Measurements from ENCODE around the gene TLCD2. TPM values are rescaled to one million over a fixed set of nuclear protein-coding genes. Genes with fewer than 3 reads are reported as not detected.

TLCD2 gene
- total RNA-seq, 2 donors from 2014 or later = 0.84 to 1.8 TPM

GRCh38 chr17:1753767-1754429 is 43.7 kb upstream of the TLCD2 start:
- Mint-ChIP-seq H3K27me3 (ENCODE audit: insufficient read depth) (peaks cover 3% of the 10 kb centered on the region), H3K4me3 (no peak overlapping the region), H3K36me3 (ENCODE audit: low read depth) (no peaks in the 10 kb centered on the region), H3K27ac (no peak overlapping the region), H3K9me3 (no peaks in the 10 kb centered on the region), H3K4me1 (peaks cover 4% of the 10 kb centered on the region)
- WGBS, 2 experiments (ENCODE audit: insufficient coverage in 1 of 2, insufficient read length in 1 of 2) = 78 to 85% methylated on average over 5 to 23 of the region's 23 CpGs
- no peaks in the 10 kb centered on the region for H3K9me3 ChIP-seq (ENCODE audit: control insufficient read depth, low read length)
- no peak overlapping the region for H3K27ac ChIP-seq (ENCODE audit: low read depth, low read length)
- H3K27me3 ChIP-seq (ENCODE audit: control insufficient read depth, insufficient read depth, low read length, poor library complexity, severe bottlenecking) = no peaks in the 10 kb centered on the region
- no peak overlapping the region for H3K9ac ChIP-seq (ENCODE audit: extremely low read depth, low read length, poor library complexity, severe bottlenecking)
- H3K4me3 ChIP-seq (ENCODE audit: low read length) = no peak overlapping the region
- no peaks in the 10 kb centered on the region for H3K36me3 ChIP-seq (ENCODE audit: control insufficient read depth, insufficient read depth, low read length)
- peak; percentile 65 for DNase-seq
- no peaks in the 10 kb centered on the region for H3K4me1 ChIP-seq (ENCODE audit: control insufficient read depth, insufficient read depth, low read length)
- no peak for TF ChIP-seq CTCF (conservative IDR thresholded peaks at IDR 0.05)

DNA sequence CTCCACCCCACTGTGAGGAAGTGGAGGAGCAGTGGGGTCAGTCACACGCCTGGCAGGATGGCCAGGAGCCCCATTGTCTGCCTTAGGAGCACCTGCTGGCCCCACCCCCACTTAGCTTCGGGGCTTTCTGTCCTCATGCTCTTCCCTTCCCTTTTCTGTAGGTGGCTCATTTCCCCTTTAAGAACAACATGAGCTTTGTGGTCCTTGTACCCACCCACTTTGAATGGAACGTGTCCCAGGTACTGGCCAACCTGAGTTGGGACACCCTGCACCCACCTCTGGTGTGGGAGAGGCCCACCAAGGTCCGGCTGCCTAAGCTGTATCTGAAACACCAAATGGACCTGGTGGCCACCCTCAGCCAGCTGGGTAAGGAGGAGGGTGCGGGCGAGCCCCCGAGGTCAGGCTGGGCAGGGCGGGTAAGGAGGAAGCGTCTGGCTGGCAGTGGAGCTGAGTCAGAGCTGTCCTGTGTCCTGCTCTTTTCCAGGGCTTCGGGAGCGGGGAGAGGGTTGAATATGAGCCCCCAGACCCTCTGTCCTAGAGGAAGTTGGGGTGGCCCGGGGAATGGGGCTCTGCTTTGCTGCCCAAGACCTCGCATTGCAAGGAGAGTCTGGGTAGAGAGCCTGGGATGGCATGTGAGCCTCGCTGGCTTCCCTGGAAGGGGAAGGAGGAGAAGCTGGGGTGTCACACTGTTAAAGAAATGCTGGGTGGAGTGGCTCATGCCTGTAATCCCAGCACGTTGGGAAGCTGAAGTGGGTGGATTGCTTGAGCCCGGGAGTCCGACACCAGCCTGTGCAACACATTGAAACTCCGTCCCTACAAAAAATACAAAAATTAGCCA is 42.5 kb upstream of the TLCD2 start:
- DNase-seq = peak; percentile 73

DNA sequence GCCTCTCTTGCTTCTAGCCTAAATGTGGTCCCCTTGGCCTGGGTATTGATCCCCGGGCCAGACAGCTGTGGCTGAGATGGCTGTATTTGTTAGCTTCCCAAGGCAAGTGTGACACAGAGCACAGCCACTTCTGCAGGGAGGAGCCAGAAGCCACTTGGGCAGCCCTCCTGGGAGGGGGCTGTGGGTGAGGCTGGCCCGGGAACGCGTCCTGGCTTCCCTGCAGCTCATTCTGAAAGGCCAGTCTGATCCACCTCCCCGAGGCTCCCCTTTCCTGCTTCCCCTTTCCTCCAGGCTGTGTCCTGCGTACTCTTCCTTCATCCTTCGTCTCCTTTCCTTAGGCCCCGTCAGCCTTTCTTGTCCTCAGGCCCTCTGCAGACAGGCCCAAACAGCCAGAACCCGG is 40.5 kb upstream of the TLCD2 start:
- Histone ChIP-seq H3K4me1 (ENCODE audit: control insufficient read depth, insufficient read depth, low read length) (no peaks in the 10 kb centered on the region), H3K9ac (ENCODE audit: extremely low read depth, low read length, poor library complexity, severe bottlenecking) (no peak overlapping the region), H3K27me3 (ENCODE audit: control insufficient read depth, insufficient read depth, low read length, poor library complexity, severe bottlenecking) (no peaks in the 10 kb centered on the region), H3K27ac (ENCODE audit: low read depth, low read length) (no peak overlapping the region), H3K4me3 (ENCODE audit: low read length) (no peak overlapping the region), H3K9me3 (ENCODE audit: control insufficient read depth, low read length) (no peaks in the 10 kb centered on the region), H3K36me3 (ENCODE audit: control insufficient read depth, insufficient read depth, low read length) (no peaks in the 10 kb centered on the region)
- no peaks in the 10 kb centered on the region for H3K9me3 Mint-ChIP-seq
- H3K27me3 Mint-ChIP-seq (ENCODE audit: insufficient read depth) = peaks cover 2% of the 10 kb centered on the region
- no peak overlapping the region for H3K27ac Mint-ChIP-seq
- H3K36me3 Mint-ChIP-seq (ENCODE audit: low read depth) = no peaks in the 10 kb centered on the region
- H3K4me1 Mint-ChIP-seq = no peaks in the 10 kb centered on the region
- 88 to 90% methylated on average over 3 to 9 of the region's 9 CpGs for WGBS, 2 experiments (ENCODE audit: insufficient coverage in 1 of 2, insufficient read length in 1 of 2)
- DNase-seq = no peak
- TF ChIP-seq CTCF (conservative IDR thresholded peaks at IDR 0.05) = no peak
- H3K4me3 Mint-ChIP-seq = no peak overlapping the region

More for the DNA sequence above, 42.5 kb upstream of the TLCD2 start:
- Histone ChIP-seq H3K4me3 (ENCODE audit: low read length) (no peak overlapping the region), H3K4me1 (ENCODE audit: control insufficient read depth, insufficient read depth, low read length) (no peaks in the 10 kb centered on the region), H3K27me3 (ENCODE audit: control insufficient read depth, insufficient read depth, low read length, poor library complexity, severe bottlenecking) (no peaks in the 10 kb centered on the region), H3K9ac (ENCODE audit: extremely low read depth, low read length, poor library complexity, severe bottlenecking) (no peak overlapping the region), H3K27ac (ENCODE audit: low read depth, low read length) (no peak overlapping the region), H3K9me3 (ENCODE audit: control insufficient read depth, low read length) (no peaks in the 10 kb centered on the region), H3K36me3 (ENCODE audit: control insufficient read depth, insufficient read depth, low read length) (no peaks in the 10 kb centered on the region)
- Mint-ChIP-seq H3K9me3 (no peaks in the 10 kb centered on the region), H3K27ac (peak overlapping the region; percentile 26), H3K4me1 (peaks cover 4% of the 10 kb centered on the region), H3K36me3 (ENCODE audit: low read depth) (no peaks in the 10 kb centered on the region), H3K4me3 (no peak overlapping the region), H3K27me3 (ENCODE audit: insufficient read depth) (peaks cover 2% of the 10 kb centered on the region)
- TF ChIP-seq CTCF (conservative IDR thresholded peaks at IDR 0.05) = no peak
- WGBS, 2 experiments (ENCODE audit: insufficient coverage in 1 of 2, insufficient read length in 1 of 2) = 73 to 83% methylated on average over 6 to 18 of the region's 18 CpGs

All from endodermal cell (in vitro differentiated cells).